GM21423 (cell line): ENCODE results near the gene ZNF180.
"Not testable (repeated sequence)": the region's sequence is repeated elsewhere in the genome, so short reads cannot be mapped to it uniquely, and the experiment has no call there.

ENCODE experiments used
- ATAC-seq: cut with Tn5 transposase; IDR thresholded peaks from one replicate; pipeline ENCODE4 v1.9.1; 2021; ENCODE audit warnings: mild to moderate bottlenecking, moderate library complexity; ENCODE audit not compliant: unreplicated experiment

The ZNF180 gene

DNA sequence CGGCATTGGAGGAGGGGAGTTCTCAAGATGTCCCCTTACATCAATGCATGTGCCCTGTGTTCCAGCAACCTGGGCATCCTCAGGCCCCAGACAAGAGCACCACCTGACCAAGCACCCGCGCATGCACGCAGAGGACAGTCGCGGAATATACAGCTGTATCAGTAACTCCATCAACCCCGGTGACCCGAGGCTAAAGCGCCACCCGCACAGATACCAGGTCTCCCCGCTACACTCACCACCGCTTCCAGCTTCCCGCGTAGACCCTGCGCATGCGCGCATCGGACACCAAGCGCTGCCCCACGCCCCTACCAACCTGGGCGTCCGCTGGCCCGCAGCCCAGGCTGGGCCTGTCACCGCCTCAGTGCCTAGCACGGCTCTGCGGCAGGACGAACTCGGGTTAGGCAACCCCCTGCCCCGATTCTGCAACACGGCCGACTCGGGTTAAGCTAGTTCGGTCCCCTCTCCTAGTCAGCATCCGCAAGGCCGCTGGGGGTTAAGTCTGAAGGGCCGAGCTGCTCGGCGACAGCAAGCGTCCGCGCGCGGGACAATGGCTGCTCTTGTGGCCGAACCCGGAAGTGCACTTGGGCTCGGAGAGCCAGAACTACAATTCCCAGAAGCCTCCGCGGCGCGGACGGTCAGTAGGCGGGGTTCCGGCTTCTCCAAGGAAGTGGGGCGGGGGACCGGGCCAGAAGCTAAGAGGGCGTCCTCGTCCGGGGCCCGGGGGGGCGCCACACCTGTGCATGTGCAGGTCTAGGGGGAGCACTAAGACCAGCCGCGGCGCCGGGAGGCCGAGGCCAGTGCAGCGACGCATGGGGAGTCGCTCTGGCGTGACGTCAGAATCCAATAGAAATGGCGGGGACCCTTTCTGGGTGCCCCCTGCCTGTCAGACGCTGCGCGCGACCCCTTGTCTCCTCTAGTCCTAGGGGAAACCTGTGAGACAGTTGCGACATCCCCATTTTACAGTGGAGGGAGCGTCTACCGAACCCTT lies at the start of gene ZNF180:
TSS of gene ZNF180 (minus strand) at position 561 of the 988 bp plus-strand sequence. CDS start 3,188 bp downstream, outside the sequence.
- peak; percentile 85 for ATAC-seq

GRCh38 chr19:44549507-44549906 lies 49.2 kb upstream of the ZNF180 start:
- no peak for ATAC-seq

DNA sequence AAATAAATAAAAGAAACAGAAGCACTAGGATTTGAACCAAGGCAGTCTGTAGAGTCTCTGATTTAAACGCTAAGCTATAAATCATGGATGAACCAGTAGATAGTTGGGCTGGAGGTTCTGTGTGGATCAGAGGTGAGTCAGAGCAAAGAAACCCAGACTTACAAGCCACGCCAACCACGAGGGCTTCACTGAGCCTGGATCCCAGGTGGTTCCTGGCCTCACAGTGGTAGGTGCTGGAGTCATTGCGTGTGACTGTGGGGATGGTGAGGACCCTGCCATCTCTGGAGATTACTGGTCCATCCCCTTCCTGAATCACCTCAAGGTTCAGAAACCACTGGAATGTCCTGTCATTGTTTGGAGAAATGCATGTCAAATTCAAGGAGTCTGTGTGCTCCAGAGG lies 48.4 kb upstream of the ZNF180 start:
- ATAC-seq = no peak

- ATAC-seq = no peak
Measured at GRCh38 chr19:44544031-44544430, 43.7 kb upstream of the ZNF180 start.

DNA sequence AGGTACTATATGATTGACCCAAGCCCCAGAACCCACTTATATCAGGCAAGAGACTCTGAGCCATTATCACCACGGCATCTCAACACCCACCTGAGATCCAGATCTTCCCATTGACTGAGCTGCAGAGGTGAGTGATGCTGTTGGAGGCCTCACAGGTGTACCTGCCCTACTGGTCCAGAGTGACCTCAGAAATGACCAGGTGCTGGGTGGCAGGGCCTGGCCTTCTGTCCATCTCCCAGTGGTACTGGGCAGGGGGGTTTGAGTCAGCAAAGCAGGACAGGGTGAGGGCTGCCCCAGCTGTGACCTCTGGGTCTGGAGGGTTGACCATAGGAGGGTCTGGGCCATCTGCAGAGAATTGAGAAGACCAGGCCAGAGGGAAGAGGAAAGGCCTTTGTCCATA lies 42.3 kb upstream of the ZNF180 start:
- ATAC-seq = no peak

GRCh38 chr19:44540736-44541135 lies 40.4 kb upstream of the ZNF180 start:
- ATAC-seq = no peak

GRCh38 chr19:44539991-44540390 lies 39.7 kb upstream of the ZNF180 start:
- no peak for ATAC-seq

DNA sequence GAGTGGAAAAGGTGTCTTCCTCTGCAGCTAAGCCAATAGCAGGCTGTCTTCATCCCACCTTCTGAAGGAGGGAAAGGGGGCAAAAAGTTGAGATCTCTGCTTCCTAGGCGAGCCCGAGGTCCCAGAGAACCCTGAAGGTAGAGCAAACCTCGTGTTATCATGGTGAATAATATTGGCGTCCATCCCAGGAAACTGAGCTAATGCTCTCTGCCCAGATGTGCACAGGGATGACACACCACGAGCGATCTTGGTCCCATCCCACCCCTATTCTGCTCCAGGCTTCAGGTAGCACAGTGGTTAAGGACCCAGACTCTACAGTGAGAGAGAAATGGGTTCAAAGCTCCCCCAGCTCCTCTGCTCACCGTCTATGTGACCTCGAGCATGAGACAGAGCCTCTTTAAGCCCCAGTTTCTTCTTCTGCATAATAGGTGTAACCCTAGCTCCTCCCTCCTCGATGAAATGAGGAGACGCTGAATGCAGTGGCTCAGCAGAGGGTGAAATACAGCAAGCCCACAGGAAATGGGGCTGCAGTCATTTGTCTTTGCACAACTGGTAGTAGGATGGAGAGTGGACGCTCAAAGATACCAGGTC lies 39.0 kb upstream of the ZNF180 start:
- ATAC-seq = no peak

DNA sequence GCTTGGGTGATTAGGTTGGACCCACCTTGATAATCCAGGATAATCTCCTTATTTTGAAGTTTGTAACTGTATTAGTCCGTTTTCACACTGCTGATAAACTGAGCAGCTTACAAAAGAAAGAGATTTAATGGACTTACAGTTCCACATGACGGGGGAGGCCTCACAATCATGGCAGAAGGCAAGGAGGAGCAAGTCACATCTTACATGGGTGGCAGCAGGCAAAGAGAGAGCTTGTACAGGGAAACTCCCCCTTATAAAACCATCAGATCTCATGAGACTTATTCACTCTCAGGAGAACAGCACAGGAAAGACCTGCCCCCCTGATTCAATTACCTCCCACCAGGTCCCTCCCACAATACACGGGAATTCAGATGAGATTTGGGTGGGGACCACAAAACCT lies 35.0 kb upstream of the ZNF180 start:
- not testable (repeated sequence) for ATAC-seq

DNA sequence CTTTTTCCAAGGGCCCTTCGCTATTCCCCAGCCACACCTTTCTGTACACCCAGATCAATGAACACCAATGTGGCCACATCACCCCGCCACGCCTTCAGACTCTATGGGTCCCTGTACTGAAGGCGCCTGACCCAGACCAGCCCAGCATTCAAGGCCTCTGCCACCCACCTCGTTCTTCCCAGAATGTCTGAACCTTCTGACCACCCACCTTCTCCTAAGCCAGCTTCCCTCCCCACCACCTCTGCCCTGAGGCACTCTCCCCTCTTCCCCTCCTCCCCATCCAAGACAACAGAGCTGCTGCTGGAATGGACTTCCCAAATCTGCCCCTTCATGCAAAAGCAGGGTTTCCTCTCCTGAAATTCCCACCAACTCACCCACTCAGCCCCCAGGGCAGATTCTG lies 32.5 kb upstream of the ZNF180 start:
- ATAC-seq = no peak

GRCh38 chr19:44530777-44531176 lies 30.5 kb upstream of the ZNF180 start:
- no peak for ATAC-seq

DNA sequence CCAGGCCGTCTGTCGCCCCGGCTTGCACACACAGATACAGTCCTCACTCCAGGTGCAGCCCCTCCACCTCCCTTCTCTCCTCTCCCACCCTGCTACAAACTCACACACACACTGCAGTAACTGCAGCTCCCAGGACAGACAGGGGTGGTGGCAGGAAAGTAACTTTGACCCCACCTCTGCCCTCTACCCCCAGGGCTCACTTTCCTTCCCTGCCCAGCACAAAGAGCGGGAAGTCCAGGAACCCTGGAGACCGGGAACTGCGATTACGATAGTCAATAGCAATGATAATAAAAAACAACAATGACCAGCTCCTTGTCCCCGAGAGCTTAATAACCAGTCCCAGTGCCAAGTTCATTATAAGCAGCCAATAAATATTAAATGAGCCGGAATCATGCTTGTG lies 29.2 kb upstream of the ZNF180 start, which contains the start of gene CEACAM20:
TSS of gene CEACAM20 (minus strand) at position 140 of the 400 bp plus-strand sequence. CDS start 166 bp downstream, outside the sequence.
- no peak for ATAC-seq

DNA sequence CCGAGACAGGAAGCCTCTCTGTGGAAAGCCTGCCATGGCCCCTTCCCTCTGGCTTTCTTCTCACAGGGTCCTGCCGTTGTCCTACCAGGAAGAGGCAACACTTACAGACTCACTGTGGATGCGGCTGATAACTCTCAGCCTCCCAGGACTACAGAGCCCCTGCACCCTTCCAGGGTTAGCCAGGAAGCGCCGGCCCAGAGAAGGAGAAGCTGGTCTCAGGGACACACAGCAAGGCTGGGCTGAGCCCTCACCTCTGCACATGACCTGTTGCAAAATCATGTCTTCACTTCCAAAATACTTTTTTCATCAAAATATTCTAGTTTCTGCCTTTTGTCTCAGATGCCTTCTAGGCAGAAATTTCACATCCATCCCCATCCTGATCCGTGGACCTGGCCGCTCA lies 27.2 kb upstream of the ZNF180 start:
- ATAC-seq = no peak

DNA sequence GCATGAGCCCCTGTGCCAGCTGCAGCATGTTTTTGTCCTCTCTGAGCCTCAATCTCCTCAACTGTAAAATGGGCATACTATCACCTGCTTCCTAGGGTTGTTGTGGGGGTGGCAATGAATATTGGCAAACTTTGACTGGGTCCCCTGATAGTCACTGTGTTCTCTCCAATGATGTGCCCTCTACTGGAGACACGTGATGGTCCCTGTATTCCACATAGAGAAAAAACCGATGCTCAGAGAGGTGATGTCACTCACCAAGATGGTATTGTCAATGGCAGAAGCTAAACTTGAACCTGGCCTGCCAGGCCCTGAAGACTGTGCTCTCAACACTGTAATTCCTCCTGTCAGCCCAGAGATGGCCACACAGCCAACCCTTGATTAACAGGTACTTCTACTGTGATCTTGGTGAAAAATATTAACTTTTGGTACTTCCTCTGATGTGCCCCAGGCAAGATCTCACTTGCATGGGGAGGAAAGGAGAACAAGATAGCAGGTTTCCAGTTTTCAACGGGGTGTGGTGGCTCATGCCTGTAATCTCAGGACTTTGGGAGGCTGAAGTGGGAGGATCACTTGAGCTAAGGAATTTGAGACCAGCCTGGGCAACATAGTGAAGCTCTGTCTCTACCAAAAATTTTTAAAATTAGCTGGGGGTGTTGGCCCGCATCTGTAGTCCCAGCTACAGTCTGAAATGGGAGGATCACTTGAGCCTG lies 25.6 kb upstream of the ZNF180 start:
- no peak for ATAC-seq

- no peak for ATAC-seq
Measured at GRCh38 chr19:44521370-44521769, 21.0 kb upstream of the ZNF180 start.

GRCh38 chr19:44517146-44517545 lies 16.8 kb upstream of the ZNF180 start:
- ATAC-seq = no peak

DNA sequence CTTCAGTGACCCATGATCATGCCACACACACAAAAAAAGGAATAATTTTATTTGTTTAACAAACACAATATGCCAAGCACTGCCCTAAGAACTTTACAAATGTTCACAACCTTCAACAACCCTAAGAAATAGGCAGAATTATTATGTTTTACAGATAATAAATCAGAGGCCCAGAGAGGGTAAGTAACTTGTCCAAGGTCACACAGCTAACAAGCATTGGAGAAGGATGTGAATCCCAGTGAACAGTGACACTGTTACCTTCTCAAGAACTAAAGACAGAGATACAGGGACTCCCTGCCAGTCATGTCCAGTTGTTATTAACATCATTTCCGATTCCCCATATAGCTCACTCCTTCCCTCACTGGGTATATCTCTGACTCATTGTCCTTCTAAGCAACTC lies 15.6 kb upstream of the ZNF180 start:
- no peak for ATAC-seq

- no peak for ATAC-seq
Measured at GRCh38 chr19:44515031-44515430, 14.7 kb upstream of the ZNF180 start.

GRCh38 chr19:44512326-44513298 lies 12.3 kb upstream of the ZNF180 start:
- no peak for ATAC-seq

GRCh38 chr19:44509478-44509877 lies 9.2 kb upstream of the ZNF180 start:
- no peak for ATAC-seq
